ENCODE data around the gene BHLHE23.

DNA sequence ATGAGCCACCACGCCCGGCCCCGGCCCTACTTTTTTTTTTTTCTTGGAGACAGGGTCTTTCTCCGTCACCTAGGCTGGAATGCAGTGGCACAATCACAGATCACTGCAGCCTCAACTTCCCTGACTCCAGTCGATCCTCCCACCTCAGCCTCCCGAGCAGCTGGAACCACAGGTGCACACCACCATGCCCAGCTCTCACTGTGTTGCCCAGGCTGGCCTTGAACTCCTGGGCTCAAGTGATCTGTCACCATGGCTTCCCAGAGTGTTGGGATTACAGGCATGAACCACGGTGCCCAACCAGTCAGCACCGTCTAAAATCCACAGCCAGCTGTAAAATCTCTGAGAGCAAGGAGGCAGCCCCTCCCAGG, 36.8 kb downstream of the BHLHE23 start:
- TF ChIP-seq CTCF (conservative IDR thresholded peaks at IDR 0.05 in 1 of 2, IDR thresholded peaks at IDR 0.05 in 1 of 2; ENCODE audit: low read depth in 1 of 2, low read length in 2 of 2) (no peak), EZH2 (IDR thresholded peaks at IDR 0.05; ENCODE audit: low read length, missing control alignments) (no peak)
